Tracheal epithelial cell (primary cell): Measurements from ENCODE around the gene TMEM69. TPM values are rescaled to one million over a fixed set of nuclear protein-coding genes. Genes with fewer than 3 reads are reported as not detected.

ENCODE experiments used
- total RNA-seq: library from RNA; depleted of rRNA; stranded (reverse); fragments of >200 nt; gene quantifications from 2 replicates; pipeline ENCODE4 v1.2.1, GENCODE V29; 2014

The TMEM69 gene, protein sequence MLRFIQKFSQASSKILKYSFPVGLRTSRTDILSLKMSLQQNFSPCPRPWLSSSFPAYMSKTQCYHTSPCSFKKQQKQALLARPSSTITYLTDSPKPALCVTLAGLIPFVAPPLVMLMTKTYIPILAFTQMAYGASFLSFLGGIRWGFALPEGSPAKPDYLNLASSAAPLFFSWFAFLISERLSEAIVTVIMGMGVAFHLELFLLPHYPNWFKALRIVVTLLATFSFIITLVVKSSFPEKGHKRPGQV
- 16.0 and 18.1 TPM in 2 replicates for total RNA-seq

DNA sequence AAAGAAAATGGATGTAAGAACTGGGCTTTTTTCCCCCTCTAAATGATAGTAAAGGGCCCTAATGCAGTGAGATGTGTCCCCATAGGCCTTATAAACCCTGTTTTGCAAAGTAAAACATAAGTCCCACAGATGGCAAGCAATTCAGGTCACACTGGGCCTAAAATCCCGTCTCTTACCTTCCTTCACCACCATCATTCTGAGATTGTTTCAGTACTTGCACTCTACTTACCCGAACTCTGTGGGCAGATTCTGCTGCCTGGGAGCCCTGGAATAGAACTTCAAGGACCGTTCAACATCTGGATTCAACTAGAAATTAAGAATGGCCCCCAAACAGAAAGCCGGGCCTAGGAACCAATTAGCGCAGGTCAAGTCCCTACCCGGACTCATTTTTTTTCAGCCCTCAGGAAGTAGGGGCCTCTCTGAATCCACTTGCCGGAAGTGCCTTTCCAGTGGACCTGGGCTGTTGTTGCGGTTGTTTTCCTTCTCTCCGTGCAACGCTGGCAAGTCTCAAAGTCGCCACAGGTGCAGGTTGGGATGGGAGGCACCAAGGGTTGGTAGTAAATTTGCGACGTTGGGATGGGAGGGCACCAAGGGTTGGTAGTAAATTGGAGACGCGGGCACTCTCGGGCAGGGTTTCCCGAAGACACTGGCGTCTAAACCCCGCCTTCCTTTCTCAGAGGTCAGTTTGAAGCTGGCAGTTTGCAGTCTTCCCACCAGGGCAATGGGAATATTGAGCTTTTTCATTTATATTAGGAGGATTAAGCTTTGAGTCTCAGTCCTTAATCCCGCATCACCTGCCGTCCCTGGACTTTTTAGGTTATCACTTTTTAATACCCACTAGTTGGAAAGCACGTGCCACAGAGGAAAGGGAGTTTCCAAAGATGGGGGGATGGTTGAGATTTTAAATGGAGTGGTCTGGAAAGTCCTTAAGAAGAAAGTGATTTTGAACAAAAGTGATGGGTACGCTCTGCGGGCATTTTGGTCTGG is at the start of gene TMEM69:
TMEM69 (plus strand) TSS at position 428 of the 987 bp plus-strand sequence. CDS start 2,888 bp downstream, outside the sequence.

GRCh38 chr1:45686288-45687013 is 1.5 kb upstream of the TMEM69 start, which contains the start of gene GPBP1L1:
Gene GPBP1L1, minus strand, starts transcription at chr1:45686533. Its CDS starts 27,446 bp downstream, at chr1:45659087.

Other genes with a start within 250 kb of the TMEM69 start
- 2.4 and 2.8 TPM in 2 replicates for gene TESK2, start 197.0 kb upstream of the TMEM69 start, total RNA-seq
- gene CCDC163, start 188.1 kb upstream of the TMEM69 start, total RNA-seq = 0.24 and 0.43 TPM in 2 replicates
- gene MMACHC, start 187.9 kb upstream of the TMEM69 start, total RNA-seq = 1.7 and 1.9 TPM in 2 replicates
- gene PRDX1, start 166.3 kb upstream of the TMEM69 start, total RNA-seq = 526 and 540 TPM in 2 replicates
- gene AKR1A1, start 137.4 kb upstream of the TMEM69 start, total RNA-seq = 82.3 and 137 TPM in 2 replicates
- gene NASP, start 104.1 kb upstream of the TMEM69 start, total RNA-seq = 12.8 and 20.9 TPM in 2 replicates
- 0.64 and 1.2 TPM in 2 replicates for gene CCDC17, start 64.1 kb upstream of the TMEM69 start, total RNA-seq
- 122 and 177 TPM in 2 replicates for gene GPBP1L1, start 1.6 kb upstream of the TMEM69 start, total RNA-seq
- gene IPP, start 62.5 kb downstream of the TMEM69 start, total RNA-seq = 5.8 and 11.5 TPM in 2 replicates
- gene MAST2, start 115.4 kb downstream of the TMEM69 start, total RNA-seq = 12.5 and 12.6 TPM in 2 replicates